Measurements from ENCODE around the gene ZDHHC14. TPM values are rescaled to one million over a fixed set of nuclear protein-coding genes. Genes with fewer than 3 reads are reported as not detected.

Gene ZDHHC14
- total RNA-seq, 1 experiment from 2014 or later: 1.7 TPM

- H3K27ac Mint-ChIP-seq: no peak overlapping the region
- no peak overlapping the region for H2BK15ac ChIP-seq (ENCODE audit: low read depth, low read length)
- no peak overlapping the region for H3K9ac ChIP-seq (ENCODE audit: extremely low read depth, insufficient read length, low read length)
- H3K4me1 Mint-ChIP-seq: peaks cover 11 to 16% of the 10 kb centered on the region in 2 experiments
- H3K4me2 ChIP-seq (ENCODE audit: insufficient read depth, insufficient read length, low read length): no peak overlapping the region
- H3K27ac ChIP-seq (ENCODE audit: insufficient read length, low read depth, low read length): no peak overlapping the region
- H3K9me3 ChIP-seq (ENCODE audit: control insufficient read depth, low read depth, low read length): no peaks in the 10 kb centered on the region
- no peak overlapping the region for H3K4me3 Mint-ChIP-seq
- no peak for DNase-seq
- no peak overlapping the region for H2BK120ac ChIP-seq (ENCODE audit: low read depth, low read length, poor library complexity, severe bottlenecking)
- H2BK5ac ChIP-seq (ENCODE audit: insufficient read length, low read length): no peak overlapping the region
- H4K8ac ChIP-seq (replicated peaks; ENCODE audit: insufficient read length, low read depth, low read length): no peak overlapping the region
- H2BK20ac ChIP-seq (ENCODE audit: low read depth, low read length, poor library complexity, severe bottlenecking): no peak overlapping the region
- no peaks in the 10 kb centered on the region for H4K20me1 ChIP-seq (ENCODE audit: control insufficient read depth, insufficient read depth, insufficient read length)
- TF ChIP-seq, protein P1, sequence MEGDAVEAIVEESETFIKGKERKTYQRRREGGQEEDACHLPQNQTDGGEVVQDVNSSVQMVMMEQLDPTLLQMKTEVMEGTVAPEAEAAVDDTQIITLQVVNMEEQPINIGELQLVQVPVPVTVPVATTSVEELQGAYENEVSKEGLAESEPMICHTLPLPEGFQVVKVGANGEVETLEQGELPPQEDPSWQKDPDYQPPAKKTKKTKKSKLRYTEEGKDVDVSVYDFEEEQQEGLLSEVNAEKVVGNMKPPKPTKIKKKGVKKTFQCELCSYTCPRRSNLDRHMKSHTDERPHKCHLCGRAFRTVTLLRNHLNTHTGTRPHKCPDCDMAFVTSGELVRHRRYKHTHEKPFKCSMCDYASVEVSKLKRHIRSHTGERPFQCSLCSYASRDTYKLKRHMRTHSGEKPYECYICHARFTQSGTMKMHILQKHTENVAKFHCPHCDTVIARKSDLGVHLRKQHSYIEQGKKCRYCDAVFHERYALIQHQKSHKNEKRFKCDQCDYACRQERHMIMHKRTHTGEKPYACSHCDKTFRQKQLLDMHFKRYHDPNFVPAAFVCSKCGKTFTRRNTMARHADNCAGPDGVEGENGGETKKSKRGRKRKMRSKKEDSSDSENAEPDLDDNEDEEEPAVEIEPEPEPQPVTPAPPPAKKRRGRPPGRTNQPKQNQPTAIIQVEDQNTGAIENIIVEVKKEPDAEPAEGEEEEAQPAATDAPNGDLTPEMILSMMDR (conservative IDR thresholded peaks at IDR 0.05): no peak
- H3K79me1 ChIP-seq (ENCODE audit: insufficient read depth, low read depth, low read length, poor library complexity, severe bottlenecking): no peaks in the 10 kb centered on the region
- H3K18ac ChIP-seq (ENCODE audit: insufficient read length, low read depth, low read length): no peak overlapping the region
- no peak overlapping the region for H3T11ph ChIP-seq (ENCODE audit: low read length)
- peaks cover 2% of the 10 kb centered on the region; the same call in 1 of the 2 replicates for H3K4me1 ChIP-seq (ENCODE audit: insufficient read depth, low read length)
- no peak overlapping the region for H2BK12ac ChIP-seq (ENCODE audit: insufficient read length, low read depth, low read length)
- H3K79me2 ChIP-seq (ENCODE audit: insufficient read depth, low read length): no peaks in the 10 kb centered on the region
- H3K14ac ChIP-seq (ENCODE audit: insufficient read depth, low read length): no peak overlapping the region
- H2AK5ac ChIP-seq (ENCODE audit: insufficient read length, low read length): no peak overlapping the region
- H3K23me2 ChIP-seq (ENCODE audit: insufficient read length, low read depth, low read length, poor library complexity, severe bottlenecking): no peaks in the 10 kb centered on the region
- peaks cover 0 to 9% (median 1%) of the 10 kb centered on the region in 3 experiments; a peak in 3 of 7 replicates for H3K36me3 Mint-ChIP-seq (ENCODE audit: insufficient read depth in 1 of 3, low read depth in 3 of 3)
- H3K4ac ChIP-seq (ENCODE audit: low read depth, low read length): no peak overlapping the region
- no CpG with 5 or more reads among the region's 3 CpGs for WGBS (ENCODE audit: extremely low coverage, insufficient read length, low lambda C conversion rate)
- no peak overlapping the region for H3K23ac ChIP-seq (ENCODE audit: insufficient read length, low read depth, low read length)
- H4K5ac ChIP-seq (ENCODE audit: insufficient read length, low read depth, low read length): no peak overlapping the region
- H3K27me3 Mint-ChIP-seq (ENCODE audit: low read depth): no peaks in the 10 kb centered on the region
- no peaks in the 10 kb centered on the region for H3K27me3 ChIP-seq (ENCODE audit: insufficient read depth, low read length)
- no peak overlapping the region for H3K56ac ChIP-seq (ENCODE audit: insufficient read length, low read depth, low read length)
- peaks cover 0 to 3% of the 10 kb centered on the region in 2 experiments; a peak in 2 of 5 replicates for H3K9me3 Mint-ChIP-seq
- no peak overlapping the region for H2AFZ ChIP-seq (ENCODE audit: low read length)
- H4K91ac ChIP-seq (ENCODE audit: insufficient read length, low read depth, low read length): no peak overlapping the region
These were observed 188.6 kb downstream of the ZDHHC14 start for GRCh38 chr6:157569543-157569942.

All from H9 (cell line).